Stimulated activated CD8-positive, alpha-beta memory T cell treated with anti-CD3 and anti-CD28 coated beads, Interleukin-12 subunit alpha, Interleukin-12 subunit beta, amount 100 ng/mL, for 4 hours (primary cell): ENCODE measurements around the gene CA12.

Experiments used
- DNase-seq: peaks from one replicate; pipeline ENCODE4 v3.0.0-alpha.2; 2020; ENCODE audit warnings: low read depth

CA12 gene

DNA sequence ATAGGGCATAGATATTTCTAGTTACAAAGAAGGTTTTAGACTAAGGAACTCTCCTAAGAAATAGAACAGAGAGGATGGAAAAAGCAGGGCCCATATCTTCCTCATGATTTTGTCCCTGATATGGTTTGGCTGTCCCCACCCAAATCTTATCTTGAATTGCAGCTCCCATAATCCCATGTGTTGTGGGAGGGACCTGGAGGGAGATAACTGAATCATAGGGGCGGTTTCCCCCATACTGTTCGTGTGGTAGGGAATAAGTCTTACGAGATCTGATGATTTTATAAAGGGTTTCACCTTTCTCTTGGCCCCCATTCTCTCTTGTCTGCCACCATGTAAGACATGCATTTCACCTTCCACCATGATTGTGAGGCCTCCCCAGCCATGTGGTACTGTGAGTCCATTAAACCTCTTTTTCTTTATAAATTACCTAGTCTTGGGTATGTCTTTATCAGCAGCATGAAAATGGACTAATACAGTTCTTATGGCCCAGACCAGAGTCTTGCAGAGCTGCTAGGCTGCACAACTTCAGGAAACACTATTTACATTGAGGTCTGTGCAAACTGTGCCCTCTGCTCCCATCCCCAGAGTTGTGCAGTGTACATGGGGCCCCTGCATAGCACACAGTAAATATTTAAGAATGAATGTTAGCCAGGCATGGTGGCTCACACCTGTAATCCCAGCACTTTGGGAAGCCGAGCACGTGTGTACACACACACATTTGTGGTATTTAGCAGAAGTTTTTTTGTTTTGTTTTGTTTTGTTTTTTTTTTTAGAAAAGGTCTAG, 20.3 kb upstream of the CA12 start:
- DNase-seq = no peak

DNA sequence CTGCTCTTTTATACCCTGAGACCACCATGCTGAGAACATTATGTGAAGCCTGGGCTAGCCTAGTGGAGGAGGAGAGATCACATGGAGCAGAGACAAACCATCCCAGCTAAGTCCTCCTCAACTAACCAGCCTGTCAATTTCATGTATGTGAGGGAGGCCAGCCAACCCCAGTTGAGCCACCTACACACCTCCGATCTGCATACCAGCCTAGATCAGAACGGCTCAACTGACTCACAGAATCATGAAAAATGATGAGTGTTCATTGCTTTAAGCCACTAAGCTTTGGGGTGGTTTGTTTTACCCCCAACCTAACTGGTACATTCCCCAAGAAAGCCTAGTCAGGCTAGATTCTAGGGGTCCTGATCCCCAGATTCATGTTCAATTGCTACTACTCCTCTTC, 19.4 kb upstream of the CA12 start:
- no peak for DNase-seq

DNA sequence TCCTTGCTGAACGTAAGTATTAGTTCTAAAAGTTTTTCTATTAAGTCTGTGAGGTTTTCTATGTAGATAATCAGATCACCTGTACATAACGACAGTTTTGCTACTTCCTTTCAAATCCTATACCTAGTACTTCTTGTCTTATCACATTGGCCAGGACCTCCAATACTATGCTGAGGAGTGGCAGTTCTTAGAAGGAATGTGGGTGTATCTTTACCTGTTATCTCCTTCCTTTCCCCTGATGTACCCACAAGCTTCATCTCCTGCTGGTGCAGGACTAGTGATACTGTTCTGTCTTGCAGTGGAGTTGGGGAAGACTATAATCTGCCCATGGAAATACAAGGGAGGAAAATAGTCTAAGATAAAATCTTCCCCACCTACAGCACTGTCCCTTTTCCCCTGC, 16.8 kb upstream of the CA12 start:
- DNase-seq = no peak

DNA sequence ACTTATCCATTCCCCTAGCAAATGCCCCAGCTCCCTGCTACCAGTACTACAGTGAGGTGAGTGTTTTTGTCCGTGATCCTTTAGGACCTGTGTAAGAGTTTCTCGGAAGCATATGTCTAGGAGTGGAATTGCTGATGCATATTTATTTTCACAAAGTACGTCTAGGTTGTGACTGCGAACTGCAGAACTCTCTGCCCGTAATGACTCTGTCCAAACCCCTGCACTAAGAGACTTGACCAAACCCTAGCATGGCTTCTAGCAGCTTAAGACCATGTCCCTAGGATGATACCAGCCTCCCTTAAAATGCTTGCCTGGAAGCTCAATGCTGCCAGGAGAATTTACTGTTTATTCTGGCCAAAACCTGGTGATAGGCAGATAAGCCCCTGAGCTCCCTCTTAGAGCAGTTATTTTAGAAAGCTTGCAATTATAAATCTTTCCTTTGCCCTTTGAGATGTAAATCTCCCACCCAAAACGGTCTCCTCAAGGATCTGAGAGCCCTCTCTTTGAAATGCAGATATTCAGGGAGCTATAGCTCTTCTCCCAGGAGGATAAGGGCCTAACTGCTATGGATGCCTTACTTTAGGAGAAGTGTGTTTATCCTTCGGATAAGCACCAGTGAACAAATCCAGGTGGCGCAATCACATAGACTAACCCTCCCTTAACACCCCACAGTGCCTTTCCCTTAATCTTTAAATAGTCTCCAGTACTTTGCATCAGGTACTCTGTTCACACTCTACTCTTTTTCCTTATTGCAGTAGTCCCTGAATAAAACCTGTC, 14.7 kb upstream of the CA12 start:
- DNase-seq = no peak

DNA sequence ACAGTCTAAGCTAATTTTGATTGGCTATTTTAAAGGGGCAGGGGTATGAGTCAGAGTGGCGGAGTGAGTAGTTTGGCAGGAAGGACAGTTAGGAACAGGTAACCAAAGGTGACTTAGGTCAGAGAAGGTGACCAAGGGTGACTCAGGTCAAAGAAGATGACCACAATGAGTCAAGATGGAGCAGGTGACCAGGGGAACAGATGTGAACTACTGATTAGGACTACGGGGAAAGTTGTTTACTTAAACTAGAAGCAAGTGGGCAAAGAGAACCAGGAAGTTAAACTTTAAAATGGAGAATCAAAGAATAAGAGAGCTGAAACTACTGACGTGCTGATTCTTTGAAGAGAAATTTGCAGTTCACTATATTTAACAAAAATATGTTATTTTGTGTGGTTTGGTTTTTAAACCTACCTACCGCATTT, 14.1 kb upstream of the CA12 start:
- no peak for DNase-seq

DNA sequence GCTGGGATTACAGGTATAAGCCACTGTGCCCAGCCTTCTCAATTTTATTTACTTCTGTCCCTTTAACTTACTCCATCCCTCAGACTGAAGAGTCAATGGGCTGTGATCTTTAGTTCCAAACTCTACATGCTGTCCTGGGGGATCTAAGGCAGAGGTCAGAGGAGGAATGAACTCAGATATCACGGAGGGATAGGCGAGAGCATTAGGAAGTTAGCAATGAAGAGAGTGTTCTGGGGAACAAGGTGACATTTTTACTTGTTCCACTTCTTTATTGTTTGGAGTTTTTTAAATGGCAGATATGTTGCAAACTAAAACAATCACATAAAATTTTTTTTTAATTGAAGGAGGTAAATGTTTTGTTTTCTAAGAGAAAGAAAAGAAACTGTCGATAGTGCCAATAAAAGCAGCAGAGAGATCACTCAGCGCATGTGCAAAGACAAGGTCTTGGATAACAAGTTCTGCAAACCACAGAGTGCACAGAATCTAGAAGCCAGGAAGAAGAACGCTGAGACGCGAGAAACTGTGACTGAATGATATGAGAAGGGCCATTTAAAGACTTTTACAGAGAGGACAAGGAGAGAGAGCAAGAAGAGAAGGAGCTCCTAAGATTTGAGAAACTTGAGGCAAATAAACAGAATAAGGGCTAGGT, 10.8 kb upstream of the CA12 start:
- DNase-seq = no peak

DNA sequence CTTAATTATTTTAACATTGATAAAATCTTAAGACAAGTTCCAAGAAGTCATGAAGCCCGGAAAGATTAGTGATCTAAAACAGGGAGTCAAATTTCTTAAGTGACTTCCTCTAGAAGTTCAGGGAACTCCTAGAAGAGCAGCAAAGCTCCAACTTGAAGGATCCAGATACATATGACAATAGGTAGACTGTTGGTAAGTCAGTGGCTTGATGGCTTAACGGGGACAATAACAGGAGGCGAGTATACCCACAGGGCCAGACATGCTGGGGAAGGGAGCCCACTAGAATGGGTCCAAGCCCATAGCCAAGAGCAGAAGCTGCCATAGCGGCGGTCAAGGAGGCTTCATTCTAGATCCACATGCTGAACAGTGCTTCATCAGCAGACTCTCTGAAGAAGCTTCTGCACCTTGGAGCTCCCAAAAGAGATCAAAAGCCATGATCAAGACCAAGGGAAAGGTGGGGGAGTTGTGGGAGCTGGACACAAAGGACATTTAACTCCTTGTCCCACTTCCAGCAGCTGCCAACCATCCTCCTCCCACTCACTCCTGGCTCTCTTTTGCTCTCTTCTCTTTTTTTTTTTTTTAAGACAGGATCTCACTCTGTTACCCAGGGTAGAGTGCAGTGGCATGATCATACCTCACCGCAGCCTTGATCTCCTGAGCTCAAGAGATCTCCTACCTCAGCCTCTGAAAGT, 10.2 kb upstream of the CA12 start:
- DNase-seq = no peak

DNA sequence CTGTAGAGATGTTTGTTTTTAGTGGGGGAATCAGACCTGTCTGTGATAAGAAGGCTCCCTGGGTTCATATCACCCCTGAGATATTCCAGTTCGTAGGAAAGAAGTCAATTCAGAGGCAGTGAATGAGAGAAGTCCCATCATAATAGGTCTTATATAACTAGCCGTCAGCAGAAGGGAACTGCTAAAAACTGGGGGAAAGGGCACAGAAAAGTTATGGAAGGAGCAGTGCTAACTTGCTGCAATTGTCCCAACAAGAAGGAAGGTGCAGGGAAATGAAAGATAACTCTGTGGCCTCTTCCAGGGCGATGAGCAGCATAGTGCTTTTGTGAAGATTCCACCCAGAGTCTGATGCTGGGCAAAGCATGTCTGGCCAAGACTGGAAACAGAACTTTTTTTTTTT, 9.0 kb upstream of the CA12 start:
- no peak for DNase-seq

DNA sequence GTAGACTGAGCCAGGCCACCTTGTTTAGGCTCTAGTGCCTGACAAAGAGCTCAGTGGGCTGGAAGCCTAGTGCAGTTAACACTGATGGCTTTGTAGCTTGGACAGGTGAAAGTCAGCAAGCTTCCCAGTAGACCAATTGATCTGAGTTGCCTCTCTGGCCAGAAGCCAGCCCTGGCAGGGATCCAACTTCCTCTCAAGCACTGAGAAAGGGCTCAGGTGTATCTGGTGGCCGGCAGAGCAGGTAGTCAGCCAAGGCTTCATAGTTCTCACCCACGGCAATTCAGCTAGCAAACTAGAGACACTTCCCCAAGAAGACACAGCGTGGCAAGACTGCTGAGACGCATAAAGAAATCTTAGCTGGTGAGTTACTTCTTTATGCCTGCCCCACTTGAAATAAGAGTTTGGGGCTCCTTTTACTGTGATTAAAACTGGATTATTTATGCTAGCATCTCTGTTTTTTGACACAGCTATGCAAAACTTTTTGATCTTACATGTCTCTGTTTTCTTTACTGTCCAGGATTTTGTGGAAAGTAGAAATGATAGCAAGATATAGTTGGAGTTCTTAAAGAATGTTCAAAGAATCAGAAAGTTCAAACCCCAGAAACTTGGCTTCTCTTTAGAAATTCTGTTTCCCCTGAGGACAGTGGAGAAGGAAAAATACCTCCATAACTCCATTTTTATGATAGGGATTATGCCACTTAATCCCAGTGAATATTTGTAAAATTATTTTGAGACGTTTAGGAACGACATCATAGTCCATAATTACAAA, 8.4 kb upstream of the CA12 start:
- no peak for DNase-seq

DNA sequence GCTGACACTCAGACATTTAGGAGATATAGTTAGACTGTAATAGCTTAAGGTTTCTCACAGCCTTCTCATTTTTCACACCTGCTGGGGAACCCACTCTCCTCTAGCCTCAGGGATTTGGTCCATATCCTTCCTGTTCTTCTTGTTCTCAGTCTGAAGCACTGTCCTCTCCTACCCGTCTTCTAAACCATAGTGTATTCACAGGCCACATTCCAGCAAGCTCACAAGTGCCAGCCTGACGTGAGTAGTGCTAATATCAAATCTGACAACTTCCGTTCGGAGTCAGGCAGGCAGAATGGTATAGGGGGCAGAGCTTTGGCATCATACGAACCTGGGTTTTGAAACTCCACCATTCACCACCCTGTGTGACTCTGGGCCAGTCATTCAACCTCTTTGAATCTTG, 6.9 kb upstream of the CA12 start:
- no peak for DNase-seq

DNA sequence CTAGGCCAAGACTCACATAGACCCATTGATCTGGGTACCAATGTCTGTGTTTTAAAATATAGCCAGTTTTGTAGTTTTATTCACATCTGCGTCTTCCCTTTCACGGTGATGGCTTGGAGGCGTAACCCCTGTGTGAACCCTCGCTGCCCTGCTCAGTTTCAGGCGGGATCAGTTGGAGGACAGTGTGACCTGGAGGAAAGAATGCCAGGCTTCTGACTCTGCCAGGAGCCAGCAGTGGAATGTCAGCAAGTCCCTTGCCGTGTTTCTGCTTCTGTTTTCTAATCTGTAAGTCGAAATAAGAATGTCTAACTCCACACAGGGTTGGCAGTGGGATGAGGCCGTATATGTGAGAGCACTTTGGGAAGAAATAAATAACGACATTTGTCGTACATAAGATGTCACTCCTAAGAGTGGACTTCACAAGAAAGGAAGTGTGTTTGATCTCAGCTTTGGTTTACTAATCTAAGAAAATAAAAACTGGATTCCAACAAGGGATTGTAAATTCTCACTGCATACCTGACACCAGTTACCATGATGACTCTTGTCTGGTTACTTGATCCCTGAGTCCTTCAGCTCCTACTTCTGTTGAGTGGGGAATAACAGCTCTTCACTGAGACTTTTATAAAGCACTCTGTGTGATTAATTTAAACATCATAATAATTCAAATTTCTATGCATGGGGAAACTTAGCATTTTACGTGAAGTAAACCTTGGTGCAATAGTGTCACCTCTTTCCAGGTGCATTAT, 6.3 kb upstream of the CA12 start:
- no peak for DNase-seq

DNA sequence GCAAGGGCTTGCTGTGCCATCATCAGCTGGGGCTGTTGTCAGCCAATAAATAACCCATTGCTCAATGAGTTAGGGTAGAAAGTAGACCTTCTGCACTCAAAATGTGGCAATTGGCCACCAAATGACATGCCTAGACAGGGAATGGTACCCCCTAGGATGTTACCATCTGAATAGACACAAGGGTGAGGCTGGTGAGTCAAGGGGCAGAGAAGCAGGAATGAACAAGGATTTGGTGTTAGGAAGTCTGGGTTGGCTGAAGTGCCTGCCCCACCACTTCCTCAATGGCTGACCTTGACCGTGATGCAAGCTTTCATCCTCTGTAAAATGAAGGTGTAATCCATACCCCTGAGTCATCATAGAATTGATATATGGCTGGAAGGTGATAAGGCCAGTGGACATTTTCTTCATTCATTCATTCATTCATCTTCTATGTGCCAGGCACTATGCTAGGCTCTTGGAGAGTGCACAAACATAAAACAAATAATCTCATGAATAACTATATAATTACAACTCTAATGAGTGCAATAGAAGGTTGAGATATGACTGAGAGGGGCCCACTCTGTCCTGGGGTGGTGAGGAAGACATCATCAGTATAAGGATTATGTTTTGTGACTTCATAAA, 4.4 kb upstream of the CA12 start:
- no peak for DNase-seq

DNA sequence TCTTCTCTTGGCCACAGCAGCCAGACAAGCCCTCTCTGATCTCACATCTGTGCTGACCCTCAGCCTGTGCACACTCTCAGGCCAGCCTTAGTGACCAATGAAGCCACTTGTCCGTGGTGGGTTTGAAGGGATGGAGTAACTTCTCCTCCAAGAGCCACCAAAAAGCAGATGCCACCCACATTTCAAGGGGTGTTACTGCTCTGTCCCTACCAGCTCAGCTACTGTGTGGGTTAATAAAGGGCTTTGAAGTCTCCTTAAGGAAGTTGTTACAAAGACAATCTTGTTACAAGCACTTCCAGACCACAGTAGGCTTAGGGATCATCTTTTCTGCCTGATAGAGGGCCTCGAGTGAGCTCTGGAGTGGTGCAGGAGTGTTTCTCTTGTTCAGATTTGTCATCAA, 3.3 kb upstream of the CA12 start:
- no peak for DNase-seq

DNA sequence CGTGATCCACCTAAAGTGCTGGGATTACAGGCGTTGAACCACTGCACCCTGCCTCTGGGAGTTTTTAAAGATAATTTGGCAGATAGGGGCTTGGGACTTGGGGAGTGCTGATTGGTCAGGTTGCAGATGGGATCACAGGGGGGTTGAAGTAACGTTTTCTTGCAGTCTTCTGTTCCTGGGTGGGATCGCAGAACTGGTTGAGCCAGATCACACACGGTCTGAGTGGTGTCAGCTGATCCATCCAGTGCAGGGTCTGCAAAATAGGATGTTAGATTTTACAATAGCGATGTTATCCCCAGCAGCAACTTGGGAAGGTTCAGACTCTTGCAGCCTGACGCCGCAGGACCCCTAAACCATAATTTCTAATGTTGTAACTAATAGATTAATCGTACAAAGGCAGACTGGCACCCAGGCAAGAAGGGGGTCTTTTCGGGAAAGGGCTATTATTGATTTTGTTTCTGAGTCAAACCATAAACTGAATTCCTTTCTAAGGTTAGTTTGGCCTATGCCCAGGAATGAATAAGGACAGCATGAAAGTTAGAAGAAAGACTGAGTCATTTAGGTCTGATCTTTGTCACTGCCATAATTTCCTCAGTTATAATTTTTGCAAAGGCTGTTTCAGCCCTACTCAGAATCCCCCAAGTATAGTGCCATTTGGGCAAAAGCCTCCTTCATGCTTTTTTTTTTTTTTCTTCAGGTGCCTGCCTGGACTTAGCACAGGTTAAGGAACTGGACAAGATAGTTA, 1.5 kb upstream of the CA12 start:
- no peak for DNase-seq

DNA sequence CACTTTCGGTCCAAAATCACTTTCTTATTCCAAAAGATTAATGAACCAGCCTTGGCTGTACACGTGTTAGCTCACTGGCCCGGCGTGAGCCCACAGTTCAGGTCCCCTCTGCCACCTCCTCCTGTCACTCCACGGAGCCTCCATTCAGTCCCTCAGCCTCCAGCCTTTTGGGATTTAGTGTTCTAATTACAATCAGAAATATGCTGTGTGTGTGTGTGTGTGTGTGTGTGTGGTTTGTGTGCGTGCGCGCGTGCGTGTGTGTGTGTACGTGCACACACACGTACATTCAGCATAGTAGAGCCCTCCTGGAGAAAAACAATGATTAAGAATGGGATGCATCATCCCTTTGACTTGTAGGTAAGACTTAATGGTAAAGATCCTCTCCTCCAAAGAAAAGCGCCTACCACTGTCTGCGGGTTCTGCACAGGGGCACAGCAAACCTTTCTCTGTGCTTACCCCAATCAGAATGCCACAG, 801 bp downstream of the CA12 start:
- DNase-seq = no peak

DNA sequence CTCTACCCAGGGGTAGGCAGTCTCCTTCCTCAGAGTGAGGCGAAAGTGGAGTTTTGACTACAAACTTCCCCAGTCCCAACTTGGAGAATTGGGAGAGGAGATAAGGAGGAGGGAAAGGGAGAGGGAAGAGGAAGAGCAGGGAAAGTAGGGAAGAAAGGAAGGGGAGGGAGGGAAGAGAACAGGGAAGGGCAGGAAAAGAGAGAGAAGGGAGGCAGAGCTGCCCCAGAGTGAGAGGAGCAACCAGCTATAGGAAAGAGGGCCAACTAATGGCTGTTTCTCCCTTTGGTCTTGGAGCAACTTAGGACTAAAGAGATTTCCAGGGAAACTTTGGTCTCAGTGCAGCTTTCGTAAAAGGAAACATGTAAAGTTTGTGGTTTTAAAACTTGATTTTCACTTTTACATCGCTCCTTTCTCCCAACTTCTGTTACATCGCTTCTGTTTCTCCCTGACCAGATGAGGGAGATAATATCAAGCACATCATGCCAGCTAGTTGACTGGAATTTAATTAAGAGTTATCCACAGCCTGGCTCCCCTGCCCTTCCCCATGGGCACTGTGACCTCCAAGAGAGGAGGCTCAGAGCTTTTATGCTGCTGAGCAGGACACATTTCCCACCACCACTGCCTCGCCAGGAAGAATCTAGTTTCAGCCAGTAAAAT, 1.4 kb downstream of the CA12 start:
- DNase-seq = no peak

DNA sequence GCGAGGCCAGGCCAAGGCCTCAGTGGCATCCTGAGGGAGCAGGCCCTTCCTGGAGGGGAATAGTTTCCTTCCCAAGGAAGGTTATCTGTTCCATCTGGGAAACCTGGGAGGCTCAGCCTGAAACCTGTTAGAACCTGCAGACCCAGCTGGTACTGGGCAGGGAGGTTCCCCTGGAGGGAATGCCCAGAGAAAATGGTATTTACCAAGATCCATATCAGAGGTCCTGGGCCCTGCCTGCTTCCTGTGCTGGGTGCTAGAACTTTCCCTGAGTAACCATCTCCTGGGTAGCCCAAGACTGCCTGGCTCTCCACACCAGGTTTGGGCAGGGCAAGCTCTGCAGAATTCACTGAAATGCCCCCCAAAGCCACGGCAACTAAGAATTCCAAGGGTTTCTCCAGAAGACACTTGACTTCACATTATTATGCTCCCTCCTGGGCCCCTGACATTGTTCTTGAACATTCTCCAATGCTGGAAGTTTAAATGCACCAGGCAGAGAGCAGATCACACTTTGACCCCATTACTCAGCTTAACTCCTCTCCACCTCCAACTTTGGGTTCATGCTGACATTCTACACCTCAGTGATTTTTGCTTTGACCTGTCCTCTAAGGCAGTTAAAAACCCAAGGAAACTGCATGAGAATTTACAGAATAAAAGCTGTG, 2.0 kb downstream of the CA12 start:
- no peak for DNase-seq

DNA sequence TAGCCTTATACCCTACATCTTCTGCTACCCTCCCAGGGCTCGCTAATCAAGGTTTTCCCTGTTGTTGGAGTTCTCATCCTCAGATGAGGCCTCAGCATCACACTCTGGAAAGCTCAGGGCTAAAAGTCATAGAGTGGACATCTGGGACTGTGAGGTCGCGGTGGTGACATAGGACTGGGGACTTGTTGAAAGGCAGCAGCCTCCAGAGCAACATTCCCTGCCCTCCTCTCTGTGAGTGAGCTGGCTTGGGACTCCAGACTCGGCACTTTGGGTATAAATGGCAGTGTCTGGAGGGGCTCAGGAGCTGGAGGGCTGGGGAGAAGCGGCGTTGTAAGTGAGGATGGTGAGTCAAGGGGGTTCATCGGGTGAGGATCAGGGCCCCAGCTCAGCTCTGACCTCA, 2.7 kb downstream of the CA12 start:
- DNase-seq = no peak
